ENCODE results near the gene PANX3.

Gene PANX3

DNA sequence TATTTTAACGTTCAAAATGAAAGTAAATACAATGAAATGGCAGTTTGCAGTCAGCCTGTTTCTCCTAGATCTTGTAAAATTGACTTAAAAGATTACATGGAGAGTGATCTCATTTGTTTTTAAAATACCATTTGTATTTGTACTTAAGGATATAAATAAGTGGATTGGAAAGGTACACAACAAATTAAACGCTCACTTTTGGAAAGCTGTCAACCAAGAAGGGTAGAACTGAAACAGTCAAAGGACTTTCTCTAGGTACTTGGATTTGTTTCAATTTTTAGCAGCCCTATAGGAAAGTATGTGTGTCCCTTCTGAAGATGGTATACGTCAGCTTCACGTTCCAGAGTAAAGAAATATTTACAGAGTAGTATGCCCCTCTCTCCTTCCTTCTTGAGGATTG lies 18.7 kb downstream of the PANX3 start:
- H3K27ac ChIP-seq = 0 out of 2 replicates have a peak overlapping the region, but pooled peaks have one; percentile 1

DNA sequence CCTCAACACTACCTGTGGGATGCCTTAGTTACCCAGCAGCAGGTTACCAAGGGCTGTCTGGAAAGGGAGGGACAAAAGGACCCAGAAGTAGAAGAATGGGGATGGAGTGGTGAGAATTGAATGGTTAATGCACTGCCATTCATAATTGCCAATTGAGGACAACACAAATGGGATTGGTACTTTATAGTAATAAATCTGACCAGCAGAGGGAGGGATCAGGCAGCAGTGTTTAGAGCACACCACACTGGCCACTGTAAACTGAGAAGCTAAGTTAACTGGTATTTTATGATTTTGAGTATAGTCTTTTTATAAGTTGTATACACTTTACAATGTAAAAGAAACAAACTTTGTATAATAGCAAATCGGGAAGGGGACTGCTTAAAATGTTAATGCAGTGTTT lies 22.1 kb downstream of the PANX3 start:
- no peak overlapping the region for H3K27ac ChIP-seq
- TF ChIP-seq ZFX (IDR thresholded peaks at IDR 0.05; ENCODE audit: borderline replicate concordance) = no peak
- TF ChIP-seq, protein P1, sequence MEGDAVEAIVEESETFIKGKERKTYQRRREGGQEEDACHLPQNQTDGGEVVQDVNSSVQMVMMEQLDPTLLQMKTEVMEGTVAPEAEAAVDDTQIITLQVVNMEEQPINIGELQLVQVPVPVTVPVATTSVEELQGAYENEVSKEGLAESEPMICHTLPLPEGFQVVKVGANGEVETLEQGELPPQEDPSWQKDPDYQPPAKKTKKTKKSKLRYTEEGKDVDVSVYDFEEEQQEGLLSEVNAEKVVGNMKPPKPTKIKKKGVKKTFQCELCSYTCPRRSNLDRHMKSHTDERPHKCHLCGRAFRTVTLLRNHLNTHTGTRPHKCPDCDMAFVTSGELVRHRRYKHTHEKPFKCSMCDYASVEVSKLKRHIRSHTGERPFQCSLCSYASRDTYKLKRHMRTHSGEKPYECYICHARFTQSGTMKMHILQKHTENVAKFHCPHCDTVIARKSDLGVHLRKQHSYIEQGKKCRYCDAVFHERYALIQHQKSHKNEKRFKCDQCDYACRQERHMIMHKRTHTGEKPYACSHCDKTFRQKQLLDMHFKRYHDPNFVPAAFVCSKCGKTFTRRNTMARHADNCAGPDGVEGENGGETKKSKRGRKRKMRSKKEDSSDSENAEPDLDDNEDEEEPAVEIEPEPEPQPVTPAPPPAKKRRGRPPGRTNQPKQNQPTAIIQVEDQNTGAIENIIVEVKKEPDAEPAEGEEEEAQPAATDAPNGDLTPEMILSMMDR (IDR thresholded peaks at IDR 0.05) = peak; percentile 47

More for the DNA sequence above, 18.7 kb downstream of the PANX3 start:
- TF ChIP-seq, protein P1 (IDR thresholded peaks at IDR 0.05) = no peak
- no peak for TF ChIP-seq ZFX (IDR thresholded peaks at IDR 0.05; ENCODE audit: borderline replicate concordance)

DNA sequence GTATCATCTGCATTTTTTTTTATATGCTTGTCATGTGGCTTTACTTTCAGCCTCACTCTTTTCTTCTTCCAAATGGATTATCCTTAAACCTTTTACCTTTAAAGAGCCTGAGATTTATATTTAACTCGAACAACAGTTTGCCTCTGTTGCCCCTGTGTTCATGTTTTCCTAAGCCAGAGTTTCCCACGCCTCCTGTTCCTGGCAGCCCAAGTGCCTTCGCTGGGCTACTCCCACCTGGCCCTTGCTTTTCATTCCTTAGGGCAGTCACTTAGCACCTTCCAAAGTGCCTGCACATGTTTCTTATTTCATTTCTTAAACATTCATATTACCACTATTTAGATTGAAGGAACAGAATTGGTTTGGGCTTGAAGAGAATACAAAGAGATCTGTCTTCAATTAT lies 24.7 kb downstream of the PANX3 start:
- H3K27ac ChIP-seq = no peak overlapping the region
- TF ChIP-seq, protein P1 (IDR thresholded peaks at IDR 0.05) = no peak
- no peak for TF ChIP-seq ZFX (IDR thresholded peaks at IDR 0.05; ENCODE audit: borderline replicate concordance)

DNA sequence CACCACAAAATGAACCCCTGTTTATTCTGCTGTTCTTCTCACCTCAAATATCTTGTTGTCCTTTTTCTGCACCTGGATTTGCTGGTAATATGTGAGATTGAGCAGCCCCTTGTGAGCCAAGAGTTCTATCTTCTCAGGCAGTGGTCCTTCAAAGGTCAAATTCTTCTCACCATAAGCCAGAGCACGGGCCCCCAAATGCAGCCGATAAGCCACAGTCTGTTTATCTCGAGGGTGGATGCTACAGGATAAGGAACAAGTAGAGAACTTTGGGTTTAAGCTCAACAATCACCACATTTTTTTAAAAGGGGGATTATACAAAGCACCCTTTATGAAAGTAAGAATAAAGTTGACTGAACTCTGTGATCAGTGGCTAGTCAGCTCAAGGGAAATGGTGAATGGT lies 27.3 kb downstream of the PANX3 start:
- TF ChIP-seq, protein P1 (IDR thresholded peaks at IDR 0.05) = no peak
- no peak for TF ChIP-seq ZFX (IDR thresholded peaks at IDR 0.05; ENCODE audit: borderline replicate concordance)
- no peak overlapping the region for H3K27ac ChIP-seq

DNA sequence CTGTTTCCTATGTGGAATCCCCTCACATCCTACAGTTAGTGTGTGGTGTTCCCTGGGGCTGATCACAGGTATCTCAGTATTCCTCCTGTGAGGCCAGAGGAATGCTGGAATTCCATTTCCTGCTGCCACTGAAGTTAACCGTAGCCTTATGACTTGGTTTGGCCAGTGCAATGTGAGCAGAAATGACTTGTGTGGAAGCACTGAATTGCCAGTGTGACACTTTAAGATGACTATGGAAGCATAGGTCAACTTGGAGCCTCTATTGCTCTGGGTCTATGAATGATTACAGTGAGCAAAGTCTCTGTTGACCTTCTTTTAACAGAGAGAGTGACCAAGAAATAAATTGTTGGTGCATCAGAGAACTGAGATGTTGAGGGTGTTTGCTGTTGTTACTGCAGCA lies 28.0 kb downstream of the PANX3 start:
- no peak overlapping the region for H3K27ac ChIP-seq
- TF ChIP-seq, protein P1 (IDR thresholded peaks at IDR 0.05) = no peak
- no peak for TF ChIP-seq ZFX (IDR thresholded peaks at IDR 0.05; ENCODE audit: borderline replicate concordance)

DNA sequence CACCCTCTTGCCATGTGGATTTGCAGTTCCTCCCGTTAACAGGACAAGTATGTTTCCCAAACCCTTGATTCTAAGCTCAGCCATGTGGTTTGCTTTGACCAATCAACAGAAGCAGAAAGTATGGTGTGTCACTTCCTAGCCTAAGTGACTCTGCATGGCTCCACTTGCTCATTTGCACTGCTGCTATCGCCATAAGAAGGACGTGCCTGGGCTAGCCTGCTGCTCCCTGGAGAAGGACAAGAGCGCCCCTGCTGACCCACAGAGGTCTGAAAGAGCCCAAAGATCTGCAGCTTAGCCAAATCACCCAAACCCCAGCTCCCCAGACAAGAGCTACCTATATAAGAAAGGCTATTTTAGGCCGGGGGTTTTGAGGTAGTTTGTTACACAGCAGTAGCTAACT lies 29.4 kb downstream of the PANX3 start:
- no peak for TF ChIP-seq ZFX (IDR thresholded peaks at IDR 0.05; ENCODE audit: borderline replicate concordance)
- TF ChIP-seq, protein P1 (IDR thresholded peaks at IDR 0.05) = no peak
- H3K27ac ChIP-seq = no peak overlapping the region

DNA sequence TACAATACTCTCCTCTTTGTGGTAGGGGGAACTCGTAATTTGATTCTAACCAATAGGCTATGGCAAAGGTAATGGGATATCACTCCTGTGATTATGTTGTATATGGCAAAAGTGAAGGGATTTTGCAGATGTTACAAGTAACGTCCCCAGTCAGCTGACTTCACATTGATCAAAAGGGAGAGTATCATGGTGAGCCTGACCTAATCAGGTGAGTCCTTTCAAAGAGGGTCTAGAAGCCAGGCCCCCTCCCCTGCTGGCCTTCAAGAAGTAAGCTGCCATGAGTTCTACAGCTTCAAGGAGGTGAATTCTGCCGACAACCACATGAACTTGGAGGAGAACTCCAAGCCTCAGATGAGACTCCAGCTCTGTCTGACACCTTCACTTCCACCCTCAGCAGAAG lies 31.4 kb downstream of the PANX3 start:
- H3K27ac ChIP-seq = no peak overlapping the region

More for the DNA sequence above, 31.4 kb downstream of the PANX3 start:
- no peak for TF ChIP-seq ZFX (IDR thresholded peaks at IDR 0.05; ENCODE audit: borderline replicate concordance)
- TF ChIP-seq, protein P1 (IDR thresholded peaks at IDR 0.05) = no peak

All from 22Rv1 (cell line).